ENCODE measurements around the gene TOM1. TPM values are rescaled to one million over a fixed set of nuclear protein-coding genes. Genes with fewer than 3 reads are reported as not detected.

The TOM1 gene
- total RNA-seq, 1 donor from 2014 or later = 29.6 TPM

GRCh38 chr22:35296051-35296450, 3.6 kb upstream of the TOM1 start:
- Histone ChIP-seq H3K9me3 (ENCODE audit: insufficient read depth, low read depth, low read length) (no peaks in the 10 kb centered on the region), H3K36me3 (ENCODE audit: insufficient read depth, low read length) (peaks cover 33% of the 10 kb centered on the region), H3K4me3 (ENCODE audit: insufficient read depth, low read depth, low read length) (no peak overlapping the region), H2AFZ (ENCODE audit: low read depth, low read length) (no peak overlapping the region), H3K4me1 (ENCODE audit: insufficient read depth, low read length) (peaks cover 12% of the 10 kb centered on the region), H3K9ac (ENCODE audit: low read length) (no peak overlapping the region), H3K4me2 (ENCODE audit: low read length) (no peak overlapping the region), H3K27me3 (ENCODE audit: insufficient read depth, low read length) (no peaks in the 10 kb centered on the region), H3K79me2 (ENCODE audit: insufficient read depth, low read length) (peaks cover 8% of the 10 kb centered on the region), H3K27ac (ENCODE audit: low read depth, low read length) (no peak overlapping the region), H4K20me1 (ENCODE audit: insufficient read depth, low read length) (no peaks in the 10 kb centered on the region)
- H3K4me1 Mint-ChIP-seq (ENCODE audit: low read depth, unreplicated experiment) = peaks cover 6% of the 10 kb centered on the region
- DNase-seq (ENCODE audit: low read depth) (no peak), FAIRE-seq (no peak)
- H3K9me3 Mint-ChIP-seq (ENCODE audit: unreplicated experiment) = no peaks in the 10 kb centered on the region
- H3K27ac Mint-ChIP-seq (ENCODE audit: unreplicated experiment) = no peak overlapping the region
- no peak overlapping the region for H3K4me3 Mint-ChIP-seq (ENCODE audit: unreplicated experiment)
- H3K27me3 Mint-ChIP-seq (ENCODE audit: low read depth, unreplicated experiment) = no peaks in the 10 kb centered on the region
- H3K36me3 Mint-ChIP-seq (ENCODE audit: low read depth, unreplicated experiment) = peaks cover 3% of the 10 kb centered on the region
- TF ChIP-seq, protein P1, sequence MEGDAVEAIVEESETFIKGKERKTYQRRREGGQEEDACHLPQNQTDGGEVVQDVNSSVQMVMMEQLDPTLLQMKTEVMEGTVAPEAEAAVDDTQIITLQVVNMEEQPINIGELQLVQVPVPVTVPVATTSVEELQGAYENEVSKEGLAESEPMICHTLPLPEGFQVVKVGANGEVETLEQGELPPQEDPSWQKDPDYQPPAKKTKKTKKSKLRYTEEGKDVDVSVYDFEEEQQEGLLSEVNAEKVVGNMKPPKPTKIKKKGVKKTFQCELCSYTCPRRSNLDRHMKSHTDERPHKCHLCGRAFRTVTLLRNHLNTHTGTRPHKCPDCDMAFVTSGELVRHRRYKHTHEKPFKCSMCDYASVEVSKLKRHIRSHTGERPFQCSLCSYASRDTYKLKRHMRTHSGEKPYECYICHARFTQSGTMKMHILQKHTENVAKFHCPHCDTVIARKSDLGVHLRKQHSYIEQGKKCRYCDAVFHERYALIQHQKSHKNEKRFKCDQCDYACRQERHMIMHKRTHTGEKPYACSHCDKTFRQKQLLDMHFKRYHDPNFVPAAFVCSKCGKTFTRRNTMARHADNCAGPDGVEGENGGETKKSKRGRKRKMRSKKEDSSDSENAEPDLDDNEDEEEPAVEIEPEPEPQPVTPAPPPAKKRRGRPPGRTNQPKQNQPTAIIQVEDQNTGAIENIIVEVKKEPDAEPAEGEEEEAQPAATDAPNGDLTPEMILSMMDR (IDR thresholded peaks at IDR 0.05; ENCODE audit: insufficient read depth, low read depth, low read length) = no peak
- no peak for TF ChIP-seq EZH2 (IDR thresholded peaks at IDR 0.05; ENCODE audit: insufficient read depth, low read length)

DNA sequence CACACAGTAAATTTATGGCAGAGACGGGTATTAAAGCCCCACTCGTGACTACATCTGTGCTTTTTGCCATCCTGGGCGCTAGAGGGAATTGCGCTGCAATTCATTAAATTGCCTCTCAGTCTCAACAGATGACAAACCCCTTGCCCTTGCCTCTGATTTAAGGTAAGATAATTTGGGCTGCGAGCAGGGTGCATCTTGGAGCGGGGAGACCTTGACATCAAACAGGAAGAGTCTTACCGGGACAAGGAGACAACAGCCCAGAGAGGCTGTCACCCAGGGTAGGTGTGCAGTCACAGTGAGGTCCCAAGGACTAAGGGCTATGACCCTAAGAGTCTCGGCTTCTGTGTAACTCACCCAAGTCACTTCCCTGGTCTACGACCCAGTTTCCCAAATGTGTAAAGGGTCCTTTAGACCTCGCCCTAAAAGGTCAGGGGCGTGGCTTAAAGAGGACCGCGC, 449 bp upstream of the TOM1 start:
- Histone ChIP-seq H3K27ac (ENCODE audit: low read depth, low read length) (peak overlapping the region; percentile 96), H3K79me2 (ENCODE audit: insufficient read depth, low read length) (peaks cover 28% of the 10 kb centered on the region), H3K4me1 (ENCODE audit: insufficient read depth, low read length) (peaks cover 32% of the 10 kb centered on the region), H2AFZ (ENCODE audit: low read depth, low read length) (peak overlapping the region; percentile 70), H3K36me3 (ENCODE audit: insufficient read depth, low read length) (peaks cover 18% of the 10 kb centered on the region), H3K4me2 (ENCODE audit: low read length) (peak overlapping the region; percentile 97), H3K9ac (ENCODE audit: low read length) (peak overlapping the region; percentile 98), H4K20me1 (ENCODE audit: insufficient read depth, low read length) (no peaks in the 10 kb centered on the region), H3K27me3 (ENCODE audit: insufficient read depth, low read length) (no peaks in the 10 kb centered on the region), H3K4me3 (ENCODE audit: insufficient read depth, low read depth, low read length) (peak overlapping the region; percentile 82), H3K9me3 (ENCODE audit: insufficient read depth, low read depth, low read length) (no peaks in the 10 kb centered on the region)
- peaks cover 1% of the 10 kb centered on the region for H3K9me3 Mint-ChIP-seq (ENCODE audit: unreplicated experiment)
- DNase-seq (ENCODE audit: low read depth) = peak; percentile 9
- FAIRE-seq = no peak
- peaks cover 19% of the 10 kb centered on the region for H3K4me1 Mint-ChIP-seq (ENCODE audit: low read depth, unreplicated experiment)
- H3K27ac Mint-ChIP-seq (ENCODE audit: unreplicated experiment) = peak overlapping the region; percentile 80
- no peak for TF ChIP-seq EZH2 (IDR thresholded peaks at IDR 0.05; ENCODE audit: insufficient read depth, low read length)
- TF ChIP-seq, protein P1 (IDR thresholded peaks at IDR 0.05; ENCODE audit: insufficient read depth, low read depth, low read length) = no peak
- peaks cover 4% of the 10 kb centered on the region for H3K36me3 Mint-ChIP-seq (ENCODE audit: low read depth, unreplicated experiment)
- H3K4me3 Mint-ChIP-seq (ENCODE audit: unreplicated experiment) = peak overlapping the region; percentile 73
- H3K27me3 Mint-ChIP-seq (ENCODE audit: low read depth, unreplicated experiment) = no peaks in the 10 kb centered on the region

DNA sequence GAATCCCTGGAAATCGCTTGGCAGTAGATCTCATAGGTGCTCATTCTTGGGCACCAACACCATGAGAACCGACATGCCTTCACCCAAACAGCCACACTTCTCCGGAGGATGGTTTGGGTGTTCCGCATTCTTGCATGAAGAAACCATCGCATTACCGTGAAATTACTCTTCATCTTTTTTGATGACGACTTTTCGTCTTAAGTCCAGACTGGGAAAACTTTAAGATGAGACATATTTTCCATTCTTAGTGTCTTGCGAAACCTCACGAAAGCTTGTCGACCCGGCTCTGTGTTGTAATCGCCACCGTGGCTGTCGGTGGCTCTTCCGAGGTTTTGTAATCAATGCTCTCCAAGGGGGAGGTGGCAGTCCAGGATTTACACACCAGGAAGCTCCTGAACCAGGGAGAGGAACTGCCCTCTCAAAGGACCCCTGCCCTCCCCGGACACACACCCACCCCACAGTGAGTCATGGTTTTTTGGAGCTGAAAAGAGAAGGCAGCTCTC, 1.7 kb downstream of the TOM1 start:
- FAIRE-seq = no peak
- peak overlapping the region; percentile 87 for H3K27ac Mint-ChIP-seq (ENCODE audit: unreplicated experiment)

More for the DNA sequence above, 1.7 kb downstream of the TOM1 start:
- DNase-seq (ENCODE audit: low read depth) = peak; percentile 98
- Histone ChIP-seq H3K9me3 (ENCODE audit: insufficient read depth, low read depth, low read length) (no peaks in the 10 kb centered on the region), H3K36me3 (ENCODE audit: insufficient read depth, low read length) (peaks cover 8% of the 10 kb centered on the region), H3K9ac (ENCODE audit: low read length) (peak overlapping the region; percentile 98), H3K27me3 (ENCODE audit: insufficient read depth, low read length) (no peaks in the 10 kb centered on the region), H3K4me3 (ENCODE audit: insufficient read depth, low read depth, low read length) (peak overlapping the region; percentile 35), H3K4me2 (ENCODE audit: low read length) (peak overlapping the region; percentile 97), H2AFZ (ENCODE audit: low read depth, low read length) (no peak overlapping the region), H4K20me1 (ENCODE audit: insufficient read depth, low read length) (no peaks in the 10 kb centered on the region), H3K27ac (ENCODE audit: low read depth, low read length) (peak overlapping the region; percentile 96), H3K4me1 (ENCODE audit: insufficient read depth, low read length) (peaks cover 36% of the 10 kb centered on the region), H3K79me2 (ENCODE audit: insufficient read depth, low read length) (peaks cover 37% of the 10 kb centered on the region)
- H3K4me1 Mint-ChIP-seq (ENCODE audit: low read depth, unreplicated experiment) = peaks cover 24% of the 10 kb centered on the region
- peaks cover 1% of the 10 kb centered on the region for H3K9me3 Mint-ChIP-seq (ENCODE audit: unreplicated experiment)
- H3K27me3 Mint-ChIP-seq (ENCODE audit: low read depth, unreplicated experiment) = no peaks in the 10 kb centered on the region
- peak overlapping the region; percentile 87 for H3K4me3 Mint-ChIP-seq (ENCODE audit: unreplicated experiment)
- TF ChIP-seq, protein P1 (IDR thresholded peaks at IDR 0.05; ENCODE audit: insufficient read depth, low read depth, low read length) = no peak
- TF ChIP-seq EZH2 (IDR thresholded peaks at IDR 0.05; ENCODE audit: insufficient read depth, low read length) = no peak
- H3K36me3 Mint-ChIP-seq (ENCODE audit: low read depth, unreplicated experiment) = peaks cover 9% of the 10 kb centered on the region
